Rectal smooth muscle tissue (tissue), 1 donor: ENCODE measurements around the gene LRFN2.

Source experiments
- H3K27ac ChIP-seq: one replicate; pipeline ENCODE4 v1.7.0; 2013; ENCODE audit warnings: low read depth, low read length, inconsistent platforms
- H3K27me3 ChIP-seq: one replicate; pipeline ENCODE4 v1.7.0; 2013; ENCODE audit warnings: low read length; ENCODE audit not compliant: control insufficient read depth, insufficient read depth
- H3K36me3 ChIP-seq: one replicate; pipeline ENCODE4 v1.7.0; 2013; ENCODE audit warnings: low read length; ENCODE audit not compliant: control insufficient read depth, insufficient read depth
- H3K4me1 ChIP-seq: one replicate; pipeline ENCODE4 v1.7.0; 2013; ENCODE audit warnings: low read length; ENCODE audit not compliant: control insufficient read depth, insufficient read depth
- H3K4me3 ChIP-seq: one replicate; pipeline ENCODE4 v1.7.0; 2013; ENCODE audit warnings: low read length
- H3K9ac ChIP-seq: one replicate; pipeline ENCODE4 v1.7.0; 2013; ENCODE audit warnings: low read length

The LRFN2 gene

GRCh38 chr6:40520678-40521077, 66.5 kb downstream of the LRFN2 start:
- no peak overlapping the region for H3K9ac ChIP-seq
- no peaks in the 10 kb centered on the region for H3K27me3 ChIP-seq
- H3K36me3 ChIP-seq: no peaks in the 10 kb centered on the region
- no peak overlapping the region for H3K27ac ChIP-seq
- no peak overlapping the region for H3K4me3 ChIP-seq
- H3K4me1 ChIP-seq: no peaks in the 10 kb centered on the region

- Histone ChIP-seq H3K4me3 (no peak overlapping the region), H3K27ac (no peak overlapping the region), H3K36me3 (no peaks in the 10 kb centered on the region), H3K27me3 (no peaks in the 10 kb centered on the region), H3K9ac (no peak overlapping the region), H3K4me1 (no peaks in the 10 kb centered on the region)
Measured at GRCh38 chr6:40520084-40520483, 67.1 kb downstream of the LRFN2 start.

GRCh38 chr6:40517654-40518053, 69.5 kb downstream of the LRFN2 start:
- Histone ChIP-seq H3K36me3 (no peaks in the 10 kb centered on the region), H3K4me3 (no peak overlapping the region), H3K27ac (no peak overlapping the region), H3K9ac (no peak overlapping the region), H3K4me1 (no peaks in the 10 kb centered on the region), H3K27me3 (no peaks in the 10 kb centered on the region)

DNA sequence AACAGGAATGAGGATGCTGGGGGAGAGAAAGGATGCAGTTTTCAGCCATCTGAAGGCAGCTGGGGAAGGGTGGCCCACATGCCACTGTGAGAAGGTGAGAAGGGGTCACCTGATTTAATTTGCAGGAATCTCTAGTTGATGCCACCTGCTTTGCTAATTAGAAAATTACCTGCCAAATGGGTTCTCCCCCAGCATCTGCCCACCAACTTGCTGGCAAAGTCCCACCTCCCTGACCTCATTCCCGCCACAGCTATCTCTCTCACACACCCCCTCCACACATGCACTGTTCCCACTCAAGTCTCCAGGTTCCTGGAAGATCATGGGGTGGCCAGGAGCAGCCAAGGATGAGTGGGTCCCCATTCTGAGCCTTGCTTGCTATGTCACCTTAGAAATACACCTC, 70.7 kb downstream of the LRFN2 start:
- Histone ChIP-seq H3K36me3 (no peaks in the 10 kb centered on the region), H3K27ac (no peak overlapping the region), H3K4me3 (no peak overlapping the region), H3K4me1 (no peaks in the 10 kb centered on the region), H3K27me3 (no peaks in the 10 kb centered on the region), H3K9ac (no peak overlapping the region)

DNA sequence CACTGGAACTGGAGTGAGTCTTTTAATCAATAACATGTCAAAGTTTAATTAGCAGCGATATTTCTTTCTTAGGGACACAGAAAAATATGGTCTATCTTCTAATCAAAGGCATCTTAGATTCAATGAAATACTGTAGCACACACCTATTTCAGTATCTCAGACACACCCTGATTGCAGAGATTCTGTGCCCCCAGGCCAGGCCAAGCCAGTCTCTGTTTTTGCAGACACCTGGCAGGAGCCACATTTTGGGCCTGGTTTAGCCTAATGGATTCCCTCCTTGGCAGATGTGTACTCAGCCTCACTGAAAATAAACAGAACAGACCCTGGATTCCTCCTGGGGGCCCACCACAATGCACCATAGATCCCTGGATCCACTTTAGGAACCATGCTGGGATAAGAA, 74.8 kb downstream of the LRFN2 start:
- H3K36me3 ChIP-seq: no peaks in the 10 kb centered on the region
- no peak overlapping the region for H3K9ac ChIP-seq
- no peak overlapping the region for H3K27ac ChIP-seq
- H3K4me1 ChIP-seq: no peaks in the 10 kb centered on the region
- H3K27me3 ChIP-seq: no peaks in the 10 kb centered on the region
- H3K4me3 ChIP-seq: no peak overlapping the region

DNA sequence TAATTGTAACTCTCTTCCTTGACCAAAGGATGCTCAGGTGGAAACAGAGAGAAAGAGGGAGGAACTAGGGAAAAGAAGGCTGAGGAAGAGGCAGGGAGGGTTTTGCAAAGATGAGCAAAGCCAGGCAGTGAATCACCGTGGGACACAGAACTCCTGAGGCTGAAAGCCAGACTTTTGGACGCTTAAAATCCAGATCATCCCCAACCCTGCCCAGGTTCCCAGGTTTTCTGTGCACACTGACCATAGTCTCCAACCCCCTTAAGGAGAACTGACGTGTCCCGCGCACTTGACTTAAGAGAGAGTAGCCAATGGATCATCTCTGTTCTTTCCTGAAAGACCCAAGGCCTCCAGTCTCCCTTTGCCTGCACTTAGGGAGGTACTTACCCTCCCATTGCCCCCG, 75.3 kb downstream of the LRFN2 start:
- H3K9ac ChIP-seq: no peak overlapping the region
- H3K4me1 ChIP-seq: no peaks in the 10 kb centered on the region
- H3K4me3 ChIP-seq: no peak overlapping the region
- H3K27ac ChIP-seq: no peak overlapping the region
- no peaks in the 10 kb centered on the region for H3K27me3 ChIP-seq
- no peaks in the 10 kb centered on the region for H3K36me3 ChIP-seq

DNA sequence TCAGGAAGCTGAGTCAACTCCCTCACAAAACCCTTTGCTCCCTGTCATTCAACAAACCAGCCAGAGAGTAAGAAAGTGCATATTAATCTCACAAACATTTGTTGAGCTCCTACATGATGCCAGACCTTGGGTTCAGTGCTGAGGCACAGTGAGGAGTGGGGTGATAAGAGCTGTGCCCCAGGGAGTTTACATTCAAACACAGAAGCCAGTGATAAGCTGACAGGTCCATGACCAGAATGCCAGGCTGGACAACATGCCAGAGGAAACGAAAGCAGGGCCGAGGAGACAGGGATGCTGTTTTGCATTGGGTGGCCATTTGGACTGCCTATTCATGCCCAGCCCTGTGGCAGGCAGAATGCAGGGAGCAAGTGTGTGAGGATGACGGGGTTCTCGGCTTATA, 76.7 kb downstream of the LRFN2 start:
- no peaks in the 10 kb centered on the region for H3K4me1 ChIP-seq
- no peaks in the 10 kb centered on the region for H3K27me3 ChIP-seq
- H3K36me3 ChIP-seq: no peaks in the 10 kb centered on the region
- no peak overlapping the region for H3K9ac ChIP-seq
- H3K4me3 ChIP-seq: no peak overlapping the region
- no peak overlapping the region for H3K27ac ChIP-seq

DNA sequence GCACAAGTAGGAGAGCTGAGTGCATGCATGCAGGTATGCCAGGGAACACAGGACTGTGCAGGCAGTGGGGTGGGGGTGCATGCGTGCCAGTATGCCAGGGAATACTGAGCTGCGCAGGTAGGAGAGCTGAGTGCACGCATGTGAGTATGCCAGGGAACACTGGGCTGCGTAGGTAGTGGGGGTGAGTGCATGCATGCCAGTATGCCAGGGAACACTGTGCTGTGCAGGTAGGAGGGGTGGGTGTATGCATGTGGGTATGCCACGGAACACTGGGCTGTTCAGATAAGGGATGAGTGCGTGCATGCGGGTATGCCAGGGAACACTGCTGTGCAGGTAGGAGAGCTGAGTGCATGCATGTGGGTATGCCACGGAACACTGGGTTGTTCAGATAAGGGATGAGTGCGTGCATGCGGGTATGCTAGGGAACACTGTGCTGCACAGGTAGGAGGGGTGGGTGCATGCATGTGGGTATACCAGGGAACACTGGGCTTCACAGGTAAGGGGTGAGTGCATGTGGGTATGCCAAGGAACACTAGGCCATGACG, 77.4 kb downstream of the LRFN2 start:
- no peak overlapping the region for H3K4me3 ChIP-seq
- no peaks in the 10 kb centered on the region for H3K36me3 ChIP-seq
- H3K4me1 ChIP-seq: no peaks in the 10 kb centered on the region
- H3K9ac ChIP-seq: no peak overlapping the region
- H3K27me3 ChIP-seq: no peaks in the 10 kb centered on the region
- no peak overlapping the region for H3K27ac ChIP-seq

DNA sequence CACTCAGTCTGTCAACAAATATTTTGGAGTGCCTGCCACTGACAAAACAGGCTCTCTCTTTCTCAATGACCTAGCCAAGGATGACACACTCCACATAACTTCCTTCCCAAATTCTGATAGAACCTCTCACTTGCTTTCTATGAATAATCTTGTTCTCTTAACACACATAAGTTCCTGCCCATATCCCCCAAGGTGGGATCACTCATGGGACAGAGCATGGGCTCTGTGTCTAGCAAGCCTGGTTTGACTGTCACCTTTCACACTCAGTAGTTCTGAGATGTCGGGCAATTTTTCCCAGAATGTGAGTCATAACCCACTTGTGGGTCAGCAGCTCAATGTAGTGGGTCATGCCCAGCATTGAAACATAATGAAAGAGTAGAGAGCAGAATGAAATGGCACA, 78.1 kb downstream of the LRFN2 start:
- no peak overlapping the region for H3K9ac ChIP-seq
- H3K36me3 ChIP-seq: no peaks in the 10 kb centered on the region
- no peaks in the 10 kb centered on the region for H3K4me1 ChIP-seq
- no peaks in the 10 kb centered on the region for H3K27me3 ChIP-seq
- no peak overlapping the region for H3K4me3 ChIP-seq
- no peak overlapping the region for H3K27ac ChIP-seq

DNA sequence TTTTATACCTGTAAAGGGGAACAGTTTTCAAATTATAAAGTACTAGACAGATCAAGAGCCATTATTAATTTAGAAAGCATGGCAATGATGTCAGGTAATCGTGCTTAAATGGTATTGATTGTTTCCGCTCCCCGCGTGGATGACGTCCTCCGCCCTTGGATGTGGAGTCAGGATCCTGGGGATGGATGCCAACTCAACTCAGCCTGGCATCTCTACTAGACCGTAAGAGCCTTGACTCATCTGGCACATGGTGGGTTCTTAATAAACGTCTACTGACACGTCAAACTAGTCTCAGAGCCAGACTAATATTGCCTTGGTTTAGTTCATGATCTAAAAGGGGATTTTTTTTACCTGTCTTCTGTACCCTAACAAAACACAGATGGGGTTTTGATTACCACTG, 80.2 kb downstream of the LRFN2 start:
- no peak overlapping the region for H3K9ac ChIP-seq
- no peaks in the 10 kb centered on the region for H3K36me3 ChIP-seq
- no peak overlapping the region for H3K27ac ChIP-seq
- H3K4me1 ChIP-seq: no peaks in the 10 kb centered on the region
- no peaks in the 10 kb centered on the region for H3K27me3 ChIP-seq
- H3K4me3 ChIP-seq: no peak overlapping the region

DNA sequence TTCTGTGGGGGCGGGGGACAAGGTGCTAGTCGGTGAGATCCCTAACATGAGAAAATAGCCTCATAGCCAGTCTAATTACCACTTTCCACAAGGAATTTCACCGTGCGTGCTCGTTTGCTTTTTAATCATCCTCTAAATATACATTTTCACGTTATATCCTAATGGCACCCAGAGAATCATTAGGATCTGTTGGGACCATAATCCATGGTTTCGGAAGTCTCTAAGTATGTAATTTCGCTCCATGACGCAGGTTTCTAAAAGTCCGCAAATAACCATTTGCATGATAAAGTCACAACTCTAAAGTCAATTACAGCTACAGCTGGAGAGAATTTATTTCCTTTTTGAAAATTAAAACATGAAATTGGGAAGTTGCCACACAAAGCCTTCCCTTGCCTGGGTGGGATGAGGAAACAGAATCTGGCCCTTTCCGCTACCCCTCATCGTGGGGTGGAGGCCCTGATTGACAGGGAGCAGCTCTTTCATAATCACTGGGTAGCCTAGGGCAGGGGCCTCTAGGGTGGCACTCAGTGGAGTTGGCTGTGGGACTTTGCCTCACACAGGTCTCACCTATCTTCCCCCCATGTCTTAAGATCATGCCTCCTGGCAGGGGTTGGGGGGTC, 81.9 kb downstream of the LRFN2 start:
- no peak overlapping the region for H3K27ac ChIP-seq
- H3K9ac ChIP-seq: no peak overlapping the region

DNA sequence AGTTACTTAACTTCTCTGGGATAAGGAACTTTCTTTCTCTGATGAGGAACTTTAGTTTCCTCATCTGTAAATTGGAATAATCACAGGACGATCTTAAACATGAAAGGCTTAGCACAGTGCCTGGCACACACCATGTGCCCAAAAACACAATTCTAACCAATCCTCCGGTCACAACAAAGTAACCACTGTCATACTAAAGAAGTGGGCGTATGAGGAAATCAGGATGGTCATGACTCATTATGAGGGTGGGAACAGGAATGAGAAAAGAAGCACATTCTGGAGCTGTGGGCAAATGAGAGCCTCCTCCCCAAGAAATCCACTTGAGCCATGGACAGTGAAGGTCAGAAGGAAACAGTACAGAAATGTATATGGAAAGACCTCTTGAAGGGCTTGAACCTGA, 82.9 kb downstream of the LRFN2 start:
- Histone ChIP-seq H3K27me3 (no peaks in the 10 kb centered on the region), H3K4me3 (no peak overlapping the region), H3K4me1 (no peaks in the 10 kb centered on the region), H3K36me3 (no peaks in the 10 kb centered on the region), H3K9ac (no peak overlapping the region), H3K27ac (no peak overlapping the region)

More for the DNA sequence above, 81.9 kb downstream of the LRFN2 start:
- H3K36me3 ChIP-seq: no peaks in the 10 kb centered on the region
- H3K4me3 ChIP-seq: no peak overlapping the region
- no peaks in the 10 kb centered on the region for H3K27me3 ChIP-seq
- no peaks in the 10 kb centered on the region for H3K4me1 ChIP-seq

- H3K4me3 ChIP-seq: no peak overlapping the region
- H3K9ac ChIP-seq: no peak overlapping the region
- H3K36me3 ChIP-seq: no peaks in the 10 kb centered on the region
- H3K27ac ChIP-seq: no peak overlapping the region
- H3K4me1 ChIP-seq: no peaks in the 10 kb centered on the region
- no peaks in the 10 kb centered on the region for H3K27me3 ChIP-seq
Measured at GRCh38 chr6:40500227-40500626, 86.9 kb downstream of the LRFN2 start.
